VCaP (cell line): ENCODE data around the gene PRSS56.

ENCODE experiments used
- H3K27ac ChIP-seq: fragments of 450-650 bp; 2 replicates; pipeline ENCODE4 v1.5.1; 2017
- CTCF ChIP-seq: fragments of 450-650 bp; conservative IDR thresholded peaks from 2 replicates; pipeline ENCODE4 v1.5.1; 2017; ENCODE audit warnings: mild to moderate bottlenecking, moderate library complexity

PRSS56 gene

GRCh38 chr2:232479341-232480200 lies 40.6 kb upstream of the PRSS56 start:
- H3K27ac ChIP-seq: no peak overlapping the region
- no peak for TF ChIP-seq CTCF

- H3K27ac ChIP-seq: no peak overlapping the region
- TF ChIP-seq CTCF: no peak
Observed at GRCh38 chr2:232480201-232481190, 39.7 kb upstream of the PRSS56 start.

GRCh38 chr2:232481322-232482140 lies 38.7 kb upstream of the PRSS56 start:
- no peak for TF ChIP-seq CTCF
- H3K27ac ChIP-seq: no peak overlapping the region

- TF ChIP-seq CTCF: no peak
- H3K27ac ChIP-seq: no peak overlapping the region
Observed at GRCh38 chr2:232482301-232483238, 37.6 kb upstream of the PRSS56 start.

GRCh38 chr2:232483311-232483922 lies 36.8 kb upstream of the PRSS56 start:
- H3K27ac ChIP-seq: no peak overlapping the region
- TF ChIP-seq CTCF: no peak

GRCh38 chr2:232483923-232484627 lies 36.1 kb upstream of the PRSS56 start:
- H3K27ac ChIP-seq: no peak overlapping the region
- TF ChIP-seq CTCF: no peak
